ENCODE measurements around the gene MYO10. TPM values are rescaled to one million over a fixed set of nuclear protein-coding genes. Genes with fewer than 3 reads are reported as not detected.
"Not testable (repeated sequence)": the region's sequence is repeated elsewhere in the genome, so short reads cannot be mapped to it uniquely, and the experiment has no call there.

MYO10 gene
- polyA plus RNA-seq, 3 donors, result 0.23 to 1.1 (median 0.35) TPM

GRCh38 chr5:16877267-16877935 is 58.7 kb downstream of the MYO10 start:
- Histone ChIP-seq H2AFZ (ENCODE audit: insufficient read depth, low read depth, low read length, poor library complexity, severe bottlenecking) (no peak overlapping the region), H3K36me3 (replicated peaks in 1 of 2; ENCODE audit: control insufficient read depth in 1 of 2, insufficient read depth in 2 of 2, low read length in 2 of 2) (no peaks in the 10 kb centered on the region), H3K79me2 (ENCODE audit: insufficient read depth, low read length) (no peaks in the 10 kb centered on the region), H3K9ac (ENCODE audit: insufficient read depth, low read length, poor library complexity, severe bottlenecking) (no peak overlapping the region), H3K4me3 (replicated peaks in 1 of 3; ENCODE audit: low read depth in 2 of 3, low read length in 3 of 3) (no peak overlapping the region), H3K9me3 (replicated peaks in 1 of 2; ENCODE audit: control insufficient read depth in 1 of 2, insufficient read depth in 1 of 2, low read length in 2 of 2) (peaks cover 20 to 22% of the 10 kb centered on the region in 2 donors), H3K4me1 (ENCODE audit: control insufficient read depth in 1 of 2, insufficient read depth in 2 of 2, low read length in 2 of 2) (no peaks in the 10 kb centered on the region), H4K20me1 (ENCODE audit: insufficient read depth, low read length) (no peaks in the 10 kb centered on the region), H3K27ac (ENCODE audit: low read depth in 1 of 2, low read length in 2 of 2) (no peak overlapping the region), H3K27me3 (ENCODE audit: control insufficient read depth in 2 of 2, insufficient read depth in 2 of 2, low read length in 2 of 2) (no peaks in the 10 kb centered on the region), H3K4me2 (replicated peaks; ENCODE audit: extremely low read depth, low read length, poor library complexity, severe bottlenecking) (no peak overlapping the region)
- peaks cover 15 to 35% (median 23%) of the 10 kb centered on the region in 7 donors for H3K9me3 Mint-ChIP-seq
- no peak overlapping the region for H3K27ac Mint-ChIP-seq
- no peak for TF ChIP-seq CTCF (IDR thresholded peaks at IDR 0.05)
- H3K4me3 Mint-ChIP-seq, result no peak overlapping the region
- no peaks in the 10 kb centered on the region for H3K4me1 Mint-ChIP-seq
- peaks cover 0 to 7% (median 0%) of the 10 kb centered on the region in 3 donors for H3K27me3 Mint-ChIP-seq (ENCODE audit: low read depth in 3 of 3)
- WGBS (ENCODE audit: insufficient coverage), result 93% methylated on average over 8 of the region's 9 CpGs
- intact Hi-C loops (cut with micrococcal nuclease), result no loop called here
- H3K36me3 Mint-ChIP-seq, result no peaks in the 10 kb centered on the region
- DNase-seq, result no peak

- H2AFZ ChIP-seq (ENCODE audit: insufficient read depth, low read depth, low read length, poor library complexity, severe bottlenecking); DNase-seq; H4K20me1 ChIP-seq (ENCODE audit: insufficient read depth, low read length); H3K4me3 Mint-ChIP-seq; H3K4me1 Mint-ChIP-seq; H3K4me1 ChIP-seq (ENCODE audit: control insufficient read depth in 1 of 2, insufficient read depth in 2 of 2, low read length in 2 of 2); H3K36me3 Mint-ChIP-seq; H3K36me3 ChIP-seq (replicated peaks in 1 of 2; ENCODE audit: control insufficient read depth in 1 of 2, insufficient read depth in 2 of 2, low read length in 2 of 2); H3K4me2 ChIP-seq (replicated peaks; ENCODE audit: extremely low read depth, low read length, poor library complexity, severe bottlenecking); H3K79me2 ChIP-seq (ENCODE audit: insufficient read depth, low read length); H3K9ac ChIP-seq (ENCODE audit: insufficient read depth, low read length, poor library complexity, severe bottlenecking); intact Hi-C loops (cut with micrococcal nuclease); H3K27me3 Mint-ChIP-seq (ENCODE audit: low read depth in 3 of 3); H3K4me3 ChIP-seq (replicated peaks in 1 of 3; ENCODE audit: low read depth in 2 of 3, low read length in 3 of 3); H3K27ac Mint-ChIP-seq; H3K27me3 ChIP-seq (ENCODE audit: control insufficient read depth in 2 of 2, insufficient read depth in 2 of 2, low read length in 2 of 2); H3K27ac ChIP-seq (ENCODE audit: low read depth in 1 of 2, low read length in 2 of 2): not testable (repeated sequence)
- H3K9me3 ChIP-seq (replicated peaks in 1 of 2; ENCODE audit: control insufficient read depth in 1 of 2, insufficient read depth in 1 of 2, low read length in 2 of 2), result peaks cover 29 to 34% of the 10 kb centered on the region in 2 donors
- peaks cover 17 to 53% (median 41%) of the 10 kb centered on the region in 7 donors for H3K9me3 Mint-ChIP-seq
- WGBS (ENCODE audit: insufficient coverage), result no CpG with 5 or more reads among the region's 1 CpG
Measured at GRCh38 chr5:16874424-16874823, 61.7 kb downstream of the MYO10 start.
